Activated B cell treated with CpG ODN at 0.5 μM for 24 hours (primary cell): ENCODE results near the gene ZIC4. TPM values are rescaled to one million over a fixed set of nuclear protein-coding genes. Genes with fewer than 3 reads are reported as not detected.

Experiments
- ATAC-seq: fragments of 200-7000 bp; cut with Tn5 transposase; one replicate; pipeline ENCODE4 v1.10.0; 2021; ENCODE audit warnings: low read depth, mild to moderate bottlenecking, moderate library complexity
- CTCF ChIA-PET: fragments of 350-600 bp; sonication (Branson Sonifier 250); formaldehyde crosslinking; loops from one replicate; lab custom pipeline; 2021; ENCODE audit warnings: antibody characterized with exemption; lab: Charles Lee
- POLR2A ChIA-PET: fragments of 350-600 bp; sonication (Branson Sonifier 250); formaldehyde crosslinking; loops from one replicate; lab custom pipeline; 2021; ENCODE audit warnings: antibody characterized with exemption; lab: Charles Lee
- DNase-seq: peaks from one replicate; pipeline ENCODE4 v3.0.0; 2022
- H3K27ac Mint-ChIP-seq: one replicate; pipeline ENCODE4 v1.8.0; 2020; ENCODE audit warnings: mixed read lengths
- H3K27me3 Mint-ChIP-seq: one replicate; pipeline ENCODE4 v1.8.0; 2021; ENCODE audit warnings: mixed read lengths
- H3K36me3 Mint-ChIP-seq: one replicate; pipeline ENCODE4 v1.8.0; 2021; ENCODE audit warnings: low read depth, mixed read lengths
- H3K4me1 Mint-ChIP-seq: one replicate; pipeline ENCODE4 v1.8.0; 2021; ENCODE audit warnings: mixed read lengths
- H3K4me3 Mint-ChIP-seq: one replicate; pipeline ENCODE4 v1.8.0; 2020; ENCODE audit warnings: mild to moderate bottlenecking, mixed read lengths
- H3K9me3 Mint-ChIP-seq: one replicate; pipeline ENCODE4 v1.8.0; 2020; ENCODE audit warnings: mixed read lengths
- CTCF ChIP-seq: fragments of 200-600 bp; IDR thresholded peaks from one replicate; pipeline ENCODE4 v1.8.0; 2022; ENCODE audit warnings: antibody characterized with exemption, mild to moderate bottlenecking
- intact Hi-C: fragments of 100-400 bp; cut with micrococcal nuclease; formaldehyde crosslinking; loops from one replicate; pipeline ENCODE4 v1.15.1; 2024
- total RNA-seq: library from RNA; stranded (reverse); gene quantifications from 2 replicates; pipeline ENCODE4 v1.2.3, GENCODE V29; 2022

The ZIC4 gene
- total RNA-seq, 1 donor from 2014 or later: not detected

DNA sequence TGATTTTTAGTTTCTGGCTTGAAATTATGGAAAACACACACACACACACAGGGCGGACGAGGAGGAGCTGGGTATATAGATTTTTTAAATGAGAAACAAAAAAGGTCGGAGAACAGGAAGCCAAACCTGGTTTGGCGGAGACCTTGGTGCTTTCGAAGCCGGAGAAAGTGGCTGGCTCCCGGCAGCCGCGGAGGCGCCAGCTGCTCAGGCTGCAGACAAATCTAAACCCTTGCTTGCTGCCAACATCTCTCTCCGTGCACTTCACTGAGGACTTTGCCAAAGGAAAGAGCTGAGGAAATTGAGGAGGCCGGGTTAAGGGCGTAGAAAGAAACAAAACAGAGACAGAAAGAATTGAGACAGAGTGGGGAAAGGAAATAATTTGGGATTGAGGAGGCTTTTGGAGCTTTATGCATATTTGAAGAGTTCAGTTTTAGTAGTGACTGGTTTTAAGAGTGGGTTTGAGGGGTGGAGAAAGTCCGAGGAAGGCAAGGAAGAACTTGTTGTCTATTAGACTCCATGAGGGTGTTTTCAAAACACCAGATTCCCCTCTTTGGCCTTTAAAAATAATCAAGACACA, 5.0 kb upstream of the ZIC4 start:
- no peak for ATAC-seq
- Mint-ChIP-seq H3K27ac (no peak overlapping the region), H3K9me3 (peaks cover 2% of the 10 kb centered on the region), H3K4me1 (peaks cover 31% of the 10 kb centered on the region), H3K4me3 (peak overlapping the region; percentile 46), H3K27me3 (peaks cover 67% of the 10 kb centered on the region), H3K36me3 (no peaks in the 10 kb centered on the region)
- intact Hi-C loops: no loop called here
- POLR2A ChIA-PET: no interaction called here
- DNase-seq: no peak
- no peak for TF ChIP-seq CTCF
- CTCF ChIA-PET: no interaction called here

GRCh38 chr3:147410526-147411237, 4.3 kb upstream of the ZIC4 start:
- CTCF ChIA-PET: no interaction called here
- intact Hi-C loops: no loop called here
- Mint-ChIP-seq H3K4me1 (peaks cover 31% of the 10 kb centered on the region), H3K9me3 (peaks cover 2% of the 10 kb centered on the region), H3K36me3 (no peaks in the 10 kb centered on the region), H3K4me3 (peak overlapping the region; percentile 46), H3K27ac (no peak overlapping the region), H3K27me3 (peaks cover 69% of the 10 kb centered on the region)
- POLR2A ChIA-PET: no interaction called here
- TF ChIP-seq CTCF: no peak
- ATAC-seq (no peak), DNase-seq (no peak)

- ChIA-PET POLR2A (no interaction called here), CTCF (no interaction called here)
- DNase-seq (no peak), ATAC-seq (no peak)
- no peaks in the 10 kb centered on the region for H3K36me3 Mint-ChIP-seq
- peaks cover 2% of the 10 kb centered on the region for H3K9me3 Mint-ChIP-seq
- H3K4me3 Mint-ChIP-seq: no peak overlapping the region
- H3K4me1 Mint-ChIP-seq: peaks cover 31% of the 10 kb centered on the region
- no peak for TF ChIP-seq CTCF
- peaks cover 66% of the 10 kb centered on the region for H3K27me3 Mint-ChIP-seq
- intact Hi-C loops: no loop called here
- no peak overlapping the region for H3K27ac Mint-ChIP-seq
Measured at GRCh38 chr3:147410116-147410525, 3.8 kb upstream of the ZIC4 start.

- Mint-ChIP-seq H3K27ac (no peak within 1 kb of the TSS), H3K36me3 (no peaks in the 10 kb centered on the region), H3K4me1 (peaks cover 31% of the 10 kb centered on the region), H3K27me3 (peaks cover 65% of the 10 kb centered on the region), H3K9me3 (peaks cover 2% of the 10 kb centered on the region), H3K4me3 (no peak within 1 kb of the TSS)
- ChIA-PET POLR2A (interaction anchor here (0.7 kb wide), 1 partner anchor 50 kb away, joined by 10 read pairs; no protein-coding TSS in a partner anchor), CTCF (no interaction called here)
- TF ChIP-seq CTCF: no peak
- ATAC-seq (no peak), DNase-seq (no peak)
- intact Hi-C loops: no loop called here
Measured at GRCh38 chr3:147409143-147410115, 3.1 kb upstream of the ZIC4 start, which contains the start of gene ZIC1. ZIC1 (plus strand) TSS chr3:147409365; CDS start chr3:147410113, 748 bp downstream.
